Measurements from ENCODE around the gene RAB24. TPM values are rescaled to one million over a fixed set of nuclear protein-coding genes. Genes with fewer than 3 reads are reported as not detected.
"Not testable (repeated sequence)": the region's sequence is repeated elsewhere in the genome, so short reads cannot be mapped to it uniquely, and the experiment has no call there.

RAB24 gene
- total RNA-seq, 6 experiments from 2014 or later: 11.0 to 28.8 (median 16.2) TPM

DNA sequence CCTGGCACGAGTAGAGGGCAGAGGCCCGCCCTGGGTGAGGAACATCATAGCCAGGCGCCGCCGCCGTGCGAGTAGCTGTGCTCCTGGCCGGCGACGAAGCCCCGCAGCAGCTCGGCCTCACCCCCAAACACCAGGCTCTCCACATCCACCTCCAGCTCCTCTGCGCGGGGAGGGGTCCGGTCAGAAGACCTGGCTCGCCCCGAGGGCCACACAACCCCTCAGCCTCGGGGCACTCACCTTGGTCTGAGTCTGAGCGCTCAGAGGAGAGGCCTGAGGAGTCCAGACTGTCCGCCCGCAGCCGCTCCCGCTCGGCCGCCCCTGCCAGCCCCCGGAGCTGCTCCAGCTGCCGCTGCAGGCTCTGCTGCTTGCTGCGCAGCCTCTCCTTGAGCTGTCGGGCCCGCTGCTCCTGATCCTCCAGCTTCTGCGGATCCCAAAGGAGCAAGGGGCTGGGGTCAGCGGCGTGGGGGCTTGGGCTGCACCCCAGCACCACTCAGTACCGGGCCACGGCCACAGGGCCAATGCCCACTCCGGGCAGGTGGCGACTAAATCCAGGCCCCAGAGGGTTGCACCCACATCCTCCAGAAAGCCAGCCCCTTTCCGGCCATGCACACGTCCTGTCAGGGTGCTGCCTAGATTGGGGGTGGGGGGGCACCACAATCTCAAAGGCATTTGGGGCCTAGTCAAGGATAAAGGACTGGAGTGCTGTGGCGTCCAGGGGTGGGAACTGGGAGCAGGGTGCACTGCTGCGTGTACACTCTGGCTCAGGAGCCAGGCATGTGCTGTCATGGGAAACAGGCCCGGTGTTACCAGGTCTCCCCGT, 4.2 kb upstream of the RAB24 start:
- peak in 1 of 3 donors; percentile 40 for DNase-seq
- TF ChIP-seq POLR2A (IDR thresholded peaks at IDR 0.05): peak; percentile 16
- TF ChIP-seq CTCF (IDR thresholded peaks at IDR 0.05): no peak
- H3K36me3 ChIP-seq: peaks cover 0 to 25% (median 4%) of the 10 kb centered on the region in 4 donors
- WGBS (ENCODE audit: insufficient coverage, low coverage, low lambda C conversion rate, missing lambda C conversion rate): 59% methylated on average over 4 of the region's 43 CpGs
- no peak overlapping the region for H3K4me3 ChIP-seq
- intact Hi-C loops (cut with DNase I): no loop called here
- no peak for ATAC-seq
- H3K9me3 ChIP-seq: no peaks in the 10 kb centered on the region
- no peaks in the 10 kb centered on the region for H3K27me3 ChIP-seq
- peaks cover 0 to 26% (median 14%) of the 10 kb centered on the region in 4 donors for H3K4me1 ChIP-seq
- H3K27ac ChIP-seq: peak overlapping the region in 2 of 3 donors; percentile 36 to 37

GRCh38 chr5:177306674-177307543, 3.4 kb upstream of the RAB24 start:
- H3K4me3 ChIP-seq: no peak overlapping the region
- 71% methylated on average over 7 of the region's 15 CpGs for WGBS (ENCODE audit: insufficient coverage, low coverage, low lambda C conversion rate, missing lambda C conversion rate)
- TF ChIP-seq CTCF (IDR thresholded peaks at IDR 0.05) (no peak), POLR2A (IDR thresholded peaks at IDR 0.05) (no peak)
- intact Hi-C loops (cut with DNase I): no loop called here
- peak overlapping the region in 2 of 3 donors; percentile 36 to 39 for H3K27ac ChIP-seq
- DNase-seq (peak in 1 of 3 donors; percentile 65), ATAC-seq (peak in 2 of 4 donors; percentile 1)
- H3K36me3 ChIP-seq: peaks cover 0 to 25% (median 4%) of the 10 kb centered on the region in 4 donors
- H3K27me3 ChIP-seq: no peaks in the 10 kb centered on the region
- H3K4me1 ChIP-seq: peaks cover 0 to 28% (median 15%) of the 10 kb centered on the region in 4 donors
- H3K9me3 ChIP-seq: no peaks in the 10 kb centered on the region

GRCh38 chr5:177306103-177306640, 2.7 kb upstream of the RAB24 start:
- ATAC-seq; intact Hi-C loops (cut with DNase I); H3K9me3 ChIP-seq; DNase-seq; H3K4me3 ChIP-seq; H3K27me3 ChIP-seq: not testable (repeated sequence)
- H3K36me3 ChIP-seq: peaks cover 0 to 25% (median 4%) of the 10 kb centered on the region in 4 donors
- 100% methylated on average over 1 of the region's 11 CpGs for WGBS (ENCODE audit: insufficient coverage, low coverage, low lambda C conversion rate, missing lambda C conversion rate)
- H3K27ac ChIP-seq: peak overlapping the region in 1 of 3 donors; percentile 39
- peaks cover 0 to 29% (median 11%) of the 10 kb centered on the region in 4 donors for H3K4me1 ChIP-seq

GRCh38 chr5:177304392-177305119, 1.0 kb upstream of the RAB24 start:
- Histone ChIP-seq H3K27ac (peak overlapping the region; percentile 76 to 98 (median 84)), H3K4me1 (peaks cover 0 to 37% (median 15%) of the 10 kb centered on the region in 4 donors), H3K27me3 (no peaks in the 10 kb centered on the region), H3K9me3 (no peaks in the 10 kb centered on the region), H3K36me3 (peaks cover 0 to 25% (median 4%) of the 10 kb centered on the region in 4 donors), H3K4me3 (peak overlapping the region; percentile 74 to 96 (median 86))
- ATAC-seq: peak in 3 of 4 donors; percentile 2 to 37 (median 6)
- intact Hi-C loops (cut with DNase I): no loop called here
- 34% methylated on average over 2 of the region's 19 CpGs for WGBS (ENCODE audit: insufficient coverage, low coverage, low lambda C conversion rate, missing lambda C conversion rate)
- TF ChIP-seq CTCF (IDR thresholded peaks at IDR 0.05) (no peak), POLR2A (IDR thresholded peaks at IDR 0.05) (no peak)
- DNase-seq: peak in 1 of 3 donors; percentile 50

Measured in right lobe of liver (tissue), 6 donors.